IMR-90 (cell line): ENCODE results near the gene CLBA1. TPM values are rescaled to one million over a fixed set of nuclear protein-coding genes. Genes with fewer than 3 reads are reported as not detected.
A peak's percentile ranks its signal among the peaks of the same experiment; 100 is the strongest.

Source experiments
- ATAC-seq: fragments of 200-7000 bp; cut with Tn5 transposase; 2 replicates; pipeline ENCODE4 v1.9.1; 2020; ENCODE audit warnings: low read depth, mild to moderate bottlenecking, moderate library complexity
- BruUV-seq: library from RNA; stranded (reverse); fragments of 400-500 nt; replicated peaks from 2 replicates; lab custom pipeline; 2021; lab: Mats Ljungman, UMichigan
- CTCF ChIA-PET: fragments of 300-600 bp; formaldehyde crosslinking; extraction: SDS; loops from one replicate; lab custom pipeline; 2021; ENCODE audit warnings: antibody characterized with exemption; lab: Yijun Ruan, JAX
- POLR2A ChIA-PET: fragments of 300-600 bp; sonication (Branson Sonifier 250); formaldehyde crosslinking; loops from one replicate; lab custom pipeline; 2022; ENCODE audit warnings: antibody characterized with exemption; ENCODE audit not compliant: unreplicated experiment; lab: Charles Lee
- DNase-seq: peaks from one replicate; pipeline ENCODE4 v3.0.0; 2013
- H2AFZ ChIP-seq: replicated peaks from 2 replicates; pipeline ENCODE3; 2013; ENCODE audit warnings: low read length, mild to moderate bottlenecking; ENCODE audit not compliant: poor library complexity
- H2AK5ac ChIP-seq: 2 replicates; pipeline ENCODE4 v1.6.1; 2013; ENCODE audit warnings: low read depth, low read length, inconsistent platforms
- H2AK9ac ChIP-seq: replicated peaks from 2 replicates; pipeline ENCODE3; 2013; ENCODE audit warnings: mild to moderate bottlenecking, low read depth, low read length, moderate library complexity; ENCODE audit not compliant: poor library complexity
- H2BK120ac ChIP-seq: 2 replicates; pipeline ENCODE4 v1.6.1; 2013; ENCODE audit warnings: low read depth, low read length, inconsistent platforms
- H2BK15ac ChIP-seq: 3 replicates; pipeline ENCODE4 v1.6.1; 2013; ENCODE audit warnings: low read depth, low read length, inconsistent platforms
- H2BK20ac ChIP-seq: 2 replicates; pipeline ENCODE4 v1.6.1; 2013; ENCODE audit warnings: low read depth, mild to moderate bottlenecking, inconsistent platforms, low read length, moderate library complexity
- H2BK5ac ChIP-seq: 2 replicates; pipeline ENCODE4 v1.6.1; 2013; ENCODE audit warnings: mild to moderate bottlenecking, low read depth, low read length, inconsistent platforms; ENCODE audit not compliant: poor library complexity, severe bottlenecking
- H3K14ac ChIP-seq: replicated peaks from 2 replicates; pipeline ENCODE4 v1.6.1; 2013; ENCODE audit warnings: low read depth, low read length, inconsistent platforms
- H3K18ac ChIP-seq: 2 replicates; pipeline ENCODE4 v1.6.1; 2013; ENCODE audit warnings: low read depth, low read length, control low read depth
- H3K23ac ChIP-seq: 2 replicates; pipeline ENCODE4 v1.6.1; 2013; ENCODE audit warnings: low read depth, low read length, inconsistent platforms
- H3K27ac ChIP-seq: 2 replicates; pipeline ENCODE4 v1.5.1; 2013; ENCODE audit warnings: mild to moderate bottlenecking, control low read depth, low read length; ENCODE audit not compliant: insufficient read depth
- H3K27me3 ChIP-seq: 2 replicates; pipeline ENCODE4 v1.6.1; 2013; ENCODE audit warnings: low read length; ENCODE audit not compliant: control insufficient read depth, insufficient read depth
- H3K36me3 ChIP-seq: 2 replicates; pipeline ENCODE4 v1.6.1; 2013; ENCODE audit warnings: low read length, mixed read lengths; ENCODE audit not compliant: control insufficient read depth, insufficient read depth
- H3K4ac ChIP-seq: 2 replicates; pipeline ENCODE4 v1.6.1; 2013; ENCODE audit warnings: low read depth, low read length, inconsistent platforms
- H3K4me1 ChIP-seq: 2 replicates; pipeline ENCODE4 v1.6.1; 2013; ENCODE audit warnings: low read length, mixed read lengths; ENCODE audit not compliant: control insufficient read depth, insufficient read depth
- H3K4me2 ChIP-seq: 2 replicates; pipeline ENCODE4 v1.6.1; 2013; ENCODE audit warnings: low read depth, mild to moderate bottlenecking, control low read depth, low read length, moderate library complexity
- H3K4me3 ChIP-seq: 2 replicates; pipeline ENCODE4 v1.5.1; 2013; ENCODE audit warnings: low read depth, mild to moderate bottlenecking, control low read depth, low read length, moderate library complexity; ENCODE audit not compliant: insufficient read depth
- H3K56ac ChIP-seq: 2 replicates; pipeline ENCODE4 v1.6.1; 2013; ENCODE audit warnings: low read length, inconsistent platforms; ENCODE audit not compliant: insufficient read depth; ENCODE audit errors: extremely low read depth
- H3K79me1 ChIP-seq, 2 experiments: 2 replicates each; pipeline ENCODE4 v1.6.1; 2013; ENCODE audit warnings: low read length in 2 of 2, inconsistent platforms in 1 of 2, low read depth in 1 of 2
- H3K9ac ChIP-seq: 2 replicates; pipeline ENCODE4 v1.6.1; 2013; ENCODE audit warnings: low read depth, low read length, control low read depth
- H3K9me1 ChIP-seq: 2 replicates; pipeline ENCODE4 v1.6.1; 2013; ENCODE audit warnings: low read length, inconsistent platforms; ENCODE audit not compliant: insufficient read depth
- H3K9me3 ChIP-seq: 2 replicates; pipeline ENCODE4 v1.6.1; 2013; ENCODE audit warnings: low read length; ENCODE audit not compliant: control insufficient read depth, insufficient read depth
- H4K20me1 ChIP-seq: 2 replicates; pipeline ENCODE4 v1.6.1; 2013; ENCODE audit warnings: low read length, inconsistent platforms; ENCODE audit not compliant: insufficient read depth
- H4K5ac ChIP-seq: 2 replicates; pipeline ENCODE4 v1.6.1; 2013; ENCODE audit warnings: mild to moderate bottlenecking, low read depth, low read length, control low read depth
- H4K8ac ChIP-seq, 2 experiments: 2 replicates each; pipeline ENCODE4 v1.6.1; 2013; ENCODE audit warnings: low read depth in 2 of 2, low read length in 2 of 2, control low read depth in 1 of 2, inconsistent platforms in 1 of 2
- H4K91ac ChIP-seq: 2 replicates; pipeline ENCODE4 v1.6.1; 2013; ENCODE audit warnings: low read depth, low read length, inconsistent platforms; ENCODE audit not compliant: insufficient read depth
- BHLHE40 ChIP-seq: fragments of 150-350 bp; IDR thresholded peaks from 2 replicates; pipeline ENCODE4 v1.6.1; 2016; ENCODE audit warnings: mild to moderate bottlenecking, low read depth, low read length
- CEBPB ChIP-seq: IDR thresholded peaks from 2 replicates; pipeline ENCODE4 v1.6.1; 2012; ENCODE audit warnings: low read depth, low read length, improper control_type of control experiment
- CTCF ChIP-seq: conservative IDR thresholded peaks from 2 replicates; pipeline ENCODE4 v1.5.1; 2012; ENCODE audit warnings: mild to moderate bottlenecking, low read depth, low read length, improper control_type of control experiment
- FOS ChIP-seq: fragments of 150-350 bp; IDR thresholded peaks from 2 replicates; pipeline ENCODE4 v1.6.1; 2016; ENCODE audit warnings: low read depth, low read length
- MAZ ChIP-seq: IDR thresholded peaks from 2 replicates; pipeline ENCODE4 v1.6.1; 2012; ENCODE audit warnings: low read depth, mild to moderate bottlenecking, low read length, improper control_type of control experiment, moderate library complexity, borderline replicate concordance
- MXI1 ChIP-seq: IDR thresholded peaks from 2 replicates; pipeline ENCODE4 v1.6.1; 2012; ENCODE audit warnings: low read depth, mild to moderate bottlenecking, low read length, moderate library complexity, borderline replicate concordance
- NFE2L2 ChIP-seq: fragments of 150-350 bp; IDR thresholded peaks from 2 replicates; pipeline ENCODE4 v1.6.1; 2016; ENCODE audit warnings: low read depth, mild to moderate bottlenecking, low read length
- POLR2A ChIP-seq: IDR thresholded peaks from 2 replicates; pipeline ENCODE4 v1.6.1; 2012; ENCODE audit warnings: mild to moderate bottlenecking, low read depth, low read length
- RAD21 ChIP-seq: IDR thresholded peaks from 2 replicates; pipeline ENCODE4 v1.6.1; 2012; ENCODE audit warnings: low read length, improper control_type of control experiment
- SMC3 ChIP-seq: fragments of 150-350 bp; IDR thresholded peaks from 2 replicates; pipeline ENCODE4 v1.6.1; 2016; ENCODE audit warnings: low read depth, mild to moderate bottlenecking, antibody characterized with exemption, low read length, moderate library complexity
- USF2 ChIP-seq: fragments of 150-350 bp; IDR thresholded peaks from 2 replicates; pipeline ENCODE4 v1.6.1; 2017; ENCODE audit warnings: mild to moderate bottlenecking, antibody characterized with exemption, low read length, low read depth
- WGBS, 2 experiments: methylation state at CpG; one replicate each; pipeline versions ENCODE4 v1.1.5 to v1.1.7; 2013; ENCODE audit warnings: missing lambda C conversion rate in 2 of 2; ENCODE audit not compliant: insufficient read length in 1 of 2; ENCODE audit errors: extremely low coverage in 2 of 2; 5-methylcytosine and 5-hydroxymethylcytosine counted together
- dilution Hi-C: fragments of 300-500 bp; cut with HindIII; formaldehyde crosslinking; loops from one replicate; pipeline ENCODE4 v1.14.3; 2018; ENCODE audit warnings: low sequenced_read_pairs; ENCODE audit not compliant: unreplicated experiment
- in situ Hi-C: fragments of 300-500 bp; cut with MboI; formaldehyde crosslinking; loops from 3 replicates; pipeline ENCODE4 v1.14.3; 2019; ENCODE audit warnings: low sequenced_read_pairs, inconsistent platforms, mixed read lengths
- intact Hi-C: fragments of 100-400 bp; cut with micrococcal nuclease; formaldehyde crosslinking; loops from 2 replicates; pipeline ENCODE4 v1.10.0; 2022
- polyA plus RNA-seq, 3 experiments: library from polyadenylated mRNA; depleted of rRNA; stranded (reverse); fragments of >200 nt; gene quantifications; 2 replicates each; pipeline ENCODE4 v1.2.3, GENCODE V29; 2012; ENCODE audit warnings: low replicate concordance in 1 of 3
- total RNA-seq: library from RNA; depleted of rRNA; stranded (reverse); fragments of >200 nt; gene quantifications from 2 replicates; pipeline ENCODE4 v1.2.3, GENCODE V29; 2012

Gene CLBA1
- total and polyA plus RNA-seq, 2 of the 4 experiments (the other 2 are of a cell fraction) = 2.7 to 6.2 TPM

GRCh38 chr14:104939666-104940410 lies 45.8 kb upstream of the CLBA1 start (continued):
- TF ChIP-seq SMC3 = no peak

GRCh38 chr14:104940526-104941150 lies 45.0 kb upstream of the CLBA1 start:
- no peak overlapping the region for H4K91ac ChIP-seq
- H4K20me1 ChIP-seq = no peaks in the 10 kb centered on the region
- H3K4me2 ChIP-seq = no peak overlapping the region
- H2AFZ ChIP-seq = no peak overlapping the region
- in situ Hi-C loops (no loop called here), intact Hi-C loops (no loop called here), dilution Hi-C loops (no loop called here)
- no peaks in the 10 kb centered on the region for H3K9me3 ChIP-seq
- no peak overlapping the region for H3K9ac ChIP-seq
- H3K18ac ChIP-seq = no peak overlapping the region
- no peaks in the 10 kb centered on the region for H3K79me1 ChIP-seq
- TF ChIP-seq MAZ (no peak), FOS (no peak), RAD21 (peak; percentile 34), BHLHE40 (no peak), NFE2L2 (no peak), USF2 (no peak), MXI1 (no peak), CTCF (peak; percentile 39), SMC3 (0 out of 2 replicates have a peak, but pooled peaks have one; percentile 8), CEBPB (no peak), POLR2A (no peak)
- H2AK9ac ChIP-seq = no peak overlapping the region
- H2BK120ac ChIP-seq = no peak overlapping the region
- no peak overlapping the region for H3K23ac ChIP-seq
- H3K4ac ChIP-seq = no peak overlapping the region
- no peak overlapping the region for H3K27ac ChIP-seq
- H3K56ac ChIP-seq = no peak overlapping the region
- POLR2A ChIA-PET = no interaction called here
- no peaks in the 10 kb centered on the region for H3K4me1 ChIP-seq
- no peak overlapping the region for H4K5ac ChIP-seq
- no peaks in the 10 kb centered on the region for H3K36me3 ChIP-seq
- 80% methylated on average over 2 of the region's 3 CpGs; no CpG with 5 or more reads in 1 of the 2 experiments for WGBS, 2 experiments
- no peak overlapping the region for H3K14ac ChIP-seq
- no peak overlapping the region for H2BK5ac ChIP-seq
- no peak overlapping the region for H3K4me3 ChIP-seq
- ATAC-seq = no peak
- no TSS peak for BruUV-seq
- H4K8ac ChIP-seq = no peak overlapping the region
- peaks cover 24% of the 10 kb centered on the region for H3K27me3 ChIP-seq
- H3K9me1 ChIP-seq = no peaks in the 10 kb centered on the region
- DNase-seq = peak; percentile 11
- CTCF ChIA-PET = interaction anchor here (0.7 kb wide), 1 partner anchor 263 kb away, joined by 3 read pairs; no protein-coding TSS in a partner anchor
- no peak overlapping the region for H2AK5ac ChIP-seq
- no peak overlapping the region for H2BK20ac ChIP-seq
- H2BK15ac ChIP-seq = no peak overlapping the region
